22Rv1 (cell line): ENCODE measurements around the gene ZBTB20.

Experiments
- H3K27ac ChIP-seq: fragments of 450-650 bp; 2 replicates; pipeline ENCODE4 v1.5.1; 2017
- ZFX ChIP-seq: fragments of 450-650 bp; IDR thresholded peaks from 2 replicates; pipeline ENCODE4 v1.6.1; 2017; ENCODE audit warnings: antibody characterized with exemption, borderline replicate concordance
- TF ChIP-seq, protein P1 (sequence below): fragments of 450-650 bp; IDR thresholded peaks from 2 replicates; pipeline ENCODE4 v1.5.1; 2017; ENCODE audit warnings: mild to moderate bottlenecking

ZBTB20 gene

DNA sequence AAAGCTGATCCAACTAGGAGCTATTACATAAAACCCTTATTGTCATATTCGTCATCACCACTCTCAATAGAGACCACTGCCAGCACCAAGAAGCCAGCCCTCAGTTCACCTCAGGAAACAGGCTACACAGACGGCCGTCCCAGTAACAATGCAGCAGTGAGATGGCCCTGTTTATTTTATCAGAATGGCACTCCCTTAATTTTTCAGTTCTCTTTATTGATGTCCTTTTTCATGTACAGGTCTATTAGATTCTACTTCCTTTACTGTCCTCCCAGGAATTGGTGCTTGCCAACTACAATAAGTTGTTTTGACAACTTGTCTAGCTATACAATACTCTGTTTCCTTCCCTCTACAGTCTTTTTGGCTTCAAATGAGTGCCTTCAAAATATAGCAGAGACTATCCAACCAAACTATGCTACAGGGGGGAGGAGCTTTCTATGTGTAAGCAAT lies 272.5 kb downstream of the ZBTB20 start:
- no peak overlapping the region for H3K27ac ChIP-seq
- no peak for TF ChIP-seq ZFX
- TF ChIP-seq, protein P1, sequence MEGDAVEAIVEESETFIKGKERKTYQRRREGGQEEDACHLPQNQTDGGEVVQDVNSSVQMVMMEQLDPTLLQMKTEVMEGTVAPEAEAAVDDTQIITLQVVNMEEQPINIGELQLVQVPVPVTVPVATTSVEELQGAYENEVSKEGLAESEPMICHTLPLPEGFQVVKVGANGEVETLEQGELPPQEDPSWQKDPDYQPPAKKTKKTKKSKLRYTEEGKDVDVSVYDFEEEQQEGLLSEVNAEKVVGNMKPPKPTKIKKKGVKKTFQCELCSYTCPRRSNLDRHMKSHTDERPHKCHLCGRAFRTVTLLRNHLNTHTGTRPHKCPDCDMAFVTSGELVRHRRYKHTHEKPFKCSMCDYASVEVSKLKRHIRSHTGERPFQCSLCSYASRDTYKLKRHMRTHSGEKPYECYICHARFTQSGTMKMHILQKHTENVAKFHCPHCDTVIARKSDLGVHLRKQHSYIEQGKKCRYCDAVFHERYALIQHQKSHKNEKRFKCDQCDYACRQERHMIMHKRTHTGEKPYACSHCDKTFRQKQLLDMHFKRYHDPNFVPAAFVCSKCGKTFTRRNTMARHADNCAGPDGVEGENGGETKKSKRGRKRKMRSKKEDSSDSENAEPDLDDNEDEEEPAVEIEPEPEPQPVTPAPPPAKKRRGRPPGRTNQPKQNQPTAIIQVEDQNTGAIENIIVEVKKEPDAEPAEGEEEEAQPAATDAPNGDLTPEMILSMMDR: no peak

DNA sequence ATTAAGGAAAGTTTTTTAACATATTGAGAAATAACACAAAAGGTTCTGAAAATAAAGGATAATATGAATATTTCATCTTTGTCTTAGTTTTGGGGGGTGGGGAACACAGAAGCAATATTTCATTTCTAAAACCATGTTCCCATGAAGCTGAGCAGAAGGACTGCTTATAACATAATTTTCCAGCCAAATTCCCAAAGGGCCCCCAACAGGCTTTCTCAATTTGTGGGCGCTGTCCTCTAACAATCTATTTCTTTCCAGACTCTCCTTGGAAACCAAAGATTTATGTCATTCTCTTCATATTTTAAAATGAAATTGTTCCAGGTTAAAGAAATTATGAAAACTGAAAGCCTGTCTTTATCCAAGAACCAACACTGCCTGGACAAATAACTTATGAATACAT lies 273.5 kb downstream of the ZBTB20 start:
- no peak overlapping the region for H3K27ac ChIP-seq

DNA sequence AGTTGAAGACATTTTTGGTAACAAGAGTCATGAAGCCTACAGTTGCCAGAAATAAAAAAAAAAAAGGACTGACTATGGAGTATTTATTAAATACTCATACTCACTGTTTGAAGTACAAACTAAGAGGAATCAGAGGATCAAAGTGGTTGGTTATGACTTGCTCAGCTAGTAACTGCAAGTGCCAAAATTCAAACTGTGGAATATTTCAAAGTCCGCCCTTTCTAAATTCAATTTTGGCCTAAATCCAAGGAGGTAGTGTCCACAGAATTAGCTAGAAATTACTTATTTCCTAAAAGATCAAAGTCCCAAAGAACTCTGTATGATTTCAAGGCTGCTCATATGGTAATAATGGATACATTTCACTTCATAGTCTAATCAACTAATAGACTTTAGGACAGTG lies 274.5 kb downstream of the ZBTB20 start:
- no peak overlapping the region for H3K27ac ChIP-seq
- no peak for TF ChIP-seq ZFX
- TF ChIP-seq, protein P1: no peak

More for the DNA sequence above, 273.5 kb downstream of the ZBTB20 start:
- TF ChIP-seq, protein P1: no peak
- TF ChIP-seq ZFX: no peak

DNA sequence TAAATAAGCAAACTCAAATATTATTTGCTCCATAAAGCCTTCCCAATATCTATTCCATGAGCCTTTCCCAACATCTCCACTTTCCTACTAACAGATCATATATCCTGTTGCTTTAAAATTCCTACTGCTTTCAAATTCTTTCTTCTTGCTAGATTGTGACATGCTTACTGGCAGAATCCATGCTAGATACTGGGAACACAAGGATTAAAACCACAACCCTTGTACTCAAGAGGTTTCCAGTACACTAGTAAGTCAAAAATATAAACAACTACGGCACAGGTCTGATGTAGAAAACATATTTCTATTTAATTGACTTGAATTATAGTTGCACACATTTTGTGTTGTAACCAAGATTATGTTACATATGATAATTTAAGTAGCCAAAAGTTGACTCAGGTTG lies 275.0 kb downstream of the ZBTB20 start:
- no peak overlapping the region for H3K27ac ChIP-seq
- TF ChIP-seq ZFX: no peak
- TF ChIP-seq, protein P1: no peak

DNA sequence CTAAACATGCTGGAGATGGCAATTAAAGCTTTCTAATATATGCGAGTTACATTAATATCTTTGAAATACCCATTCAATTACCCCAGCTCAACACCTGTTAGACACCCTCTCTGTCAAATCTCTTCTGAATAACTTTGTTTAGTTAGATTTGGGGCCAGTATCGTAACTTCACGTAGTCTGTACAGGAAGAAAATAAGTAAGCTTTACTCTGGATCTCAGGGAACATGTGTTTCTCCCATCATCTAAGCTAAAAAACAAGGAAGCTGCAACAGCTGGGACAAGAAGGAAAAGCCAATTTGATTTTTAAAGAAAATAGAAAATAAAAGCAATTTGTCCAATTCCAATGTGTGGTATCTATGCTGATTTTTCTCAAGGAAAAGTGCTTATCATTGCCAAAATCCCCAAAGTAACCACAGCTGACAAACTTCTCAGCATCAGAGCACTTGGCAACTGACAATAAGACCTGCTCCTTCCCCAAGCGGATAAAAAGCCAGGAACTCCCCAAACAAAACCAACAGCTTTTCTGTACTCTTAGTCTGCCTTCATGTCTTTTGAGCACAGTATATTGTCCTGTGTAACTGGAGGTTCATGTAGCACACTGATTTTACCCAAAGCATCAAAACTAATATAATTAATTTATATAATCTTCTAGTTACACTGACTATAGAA lies 279.1 kb downstream of the ZBTB20 start:
- TF ChIP-seq, protein P1: no peak
- no peak for TF ChIP-seq ZFX
- H3K27ac ChIP-seq: no peak overlapping the region

DNA sequence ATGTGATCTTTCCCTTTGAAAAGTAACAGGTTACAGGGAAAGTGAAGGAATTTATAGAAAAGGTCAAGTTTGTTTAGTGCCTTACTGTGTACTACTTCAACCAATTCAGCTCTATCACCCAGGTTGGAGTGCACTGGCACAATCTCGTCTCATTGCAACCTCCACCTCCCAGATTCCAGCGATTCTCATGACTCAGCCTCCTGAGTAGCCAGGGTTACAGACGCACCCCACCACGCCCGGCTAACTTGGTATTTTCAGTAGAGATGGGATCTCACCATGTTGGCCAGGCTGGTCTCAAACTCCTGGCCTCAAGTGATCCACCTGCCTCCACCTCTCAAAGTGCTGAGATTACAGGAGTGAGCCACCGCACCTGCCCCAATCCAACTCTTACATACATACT lies 279.7 kb downstream of the ZBTB20 start:
- no peak overlapping the region for H3K27ac ChIP-seq
- TF ChIP-seq, protein P1: no peak
- TF ChIP-seq ZFX: no peak

DNA sequence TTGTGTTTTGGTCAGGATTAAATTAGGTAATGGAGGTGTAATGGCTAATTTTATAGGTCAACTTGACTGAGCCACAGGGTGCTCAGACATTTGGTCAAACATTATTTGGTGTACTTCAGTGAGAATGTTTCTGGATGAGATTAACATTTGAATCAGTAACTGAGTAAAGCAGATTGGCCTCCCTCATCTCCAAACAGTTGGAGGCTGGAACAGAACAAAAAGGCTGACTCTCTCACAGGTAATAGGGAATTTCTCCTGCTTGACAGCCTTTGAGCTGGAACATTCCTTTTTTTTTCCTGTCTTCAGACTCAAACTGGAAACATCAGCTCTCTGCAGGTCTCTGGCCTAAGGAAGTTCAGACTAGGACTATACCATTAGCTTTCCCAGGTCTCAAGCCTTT lies 280.7 kb downstream of the ZBTB20 start:
- no peak overlapping the region for H3K27ac ChIP-seq
- TF ChIP-seq, protein P1: no peak
- no peak for TF ChIP-seq ZFX
